Mesenchymal stem cell (in vitro differentiated cells and primary cell): ENCODE measurements around the gene PCSK6.

ENCODE experiments used
- DNase-seq: peaks from one replicate; pipeline ENCODE4 v3.0.0-alpha.2; 2013
- H2AFZ ChIP-seq: one replicate; pipeline ENCODE4 v1.6.1; 2013; ENCODE audit warnings: low read depth, mild to moderate bottlenecking, control low read depth, inconsistent platforms, low read length, moderate library complexity
- H2AK5ac ChIP-seq: 2 replicates; pipeline ENCODE4 v1.6.1; 2013; ENCODE audit warnings: low read length, moderate library complexity, mild to moderate bottlenecking, inconsistent platforms; ENCODE audit not compliant: severe bottlenecking
- H2BK120ac ChIP-seq: one replicate; pipeline ENCODE4 v1.6.1; 2013; ENCODE audit warnings: low read depth, mild to moderate bottlenecking, inconsistent platforms, low read length, moderate library complexity
- H2BK12ac ChIP-seq, 2 experiments: one replicate each; pipeline ENCODE4 v1.6.1; 2013; ENCODE audit warnings: inconsistent platforms in 2 of 2, low read length in 2 of 2, mild to moderate bottlenecking in 2 of 2, moderate library complexity in 2 of 2, control low read depth in 1 of 2
- H2BK15ac ChIP-seq: one replicate; pipeline ENCODE4 v1.6.1; 2013; ENCODE audit warnings: mild to moderate bottlenecking, low read depth, inconsistent platforms; ENCODE audit not compliant: poor library complexity, severe bottlenecking
- H2BK5ac ChIP-seq: 2 replicates; pipeline ENCODE4 v1.6.1; 2013; ENCODE audit warnings: low read depth, mild to moderate bottlenecking, low read length, control low read depth, inconsistent platforms; ENCODE audit not compliant: poor library complexity, severe bottlenecking
- H3K14ac ChIP-seq, 2 experiments: one replicate each; pipeline ENCODE4 v1.6.1; 2013; ENCODE audit warnings: inconsistent platforms in 2 of 2, low read length in 2 of 2, control low read depth in 1 of 2, mild to moderate bottlenecking in 1 of 2, moderate library complexity in 1 of 2
- H3K18ac ChIP-seq, 2 experiments: one replicate each; pipeline ENCODE4 v1.6.1; 2013; ENCODE audit warnings: inconsistent platforms in 2 of 2, low read length in 2 of 2, control low read depth in 1 of 2, low read depth in 1 of 2, mild to moderate bottlenecking in 1 of 2
- H3K23ac ChIP-seq, 2 experiments: one replicate each; pipeline ENCODE4 v1.6.1; 2013; ENCODE audit warnings: inconsistent platforms in 2 of 2, low read length in 2 of 2, mild to moderate bottlenecking in 2 of 2, moderate library complexity in 2 of 2, control low read depth in 1 of 2
- H3K27ac ChIP-seq: 2 replicates; pipeline ENCODE4 v1.5.1; 2013; ENCODE audit warnings: mild to moderate bottlenecking, moderate library complexity, low read length, control low read depth, inconsistent platforms; ENCODE audit not compliant: poor library complexity, severe bottlenecking
- H3K27me3 ChIP-seq, 2 experiments: 2 replicates each; pipeline versions ENCODE4 v1.6.1 to v1.7.0; 2013; ENCODE audit warnings: low read length in 2 of 2, mild to moderate bottlenecking in 2 of 2, moderate library complexity in 2 of 2, control low read depth in 1 of 2, inconsistent platforms in 1 of 2; ENCODE audit not compliant: control insufficient read depth in 1 of 2, insufficient read depth in 1 of 2
- H3K36me3 ChIP-seq, 2 experiments: 2 replicates each; pipeline versions ENCODE4 v1.6.1 to v1.7.0; 2013; ENCODE audit warnings: low read length in 2 of 2, control low read depth in 1 of 2, inconsistent platforms in 1 of 2, low read depth in 1 of 2, mild to moderate bottlenecking in 1 of 2; ENCODE audit not compliant: insufficient read depth in 2 of 2, control insufficient read depth in 1 of 2
- H3K4ac ChIP-seq, 2 experiments: one replicate each; pipeline ENCODE4 v1.6.1; 2013; ENCODE audit warnings: inconsistent platforms in 2 of 2, low read length in 2 of 2, mild to moderate bottlenecking in 2 of 2, moderate library complexity in 2 of 2, control low read depth in 1 of 2, low read depth in 1 of 2
- H3K4me1 ChIP-seq: 2 replicates; pipeline ENCODE4 v1.6.1; 2013; ENCODE audit warnings: low read depth, low read length, control low read depth; ENCODE audit not compliant: control insufficient read depth, insufficient read depth
- H3K4me2 ChIP-seq: 2 replicates; pipeline ENCODE4 v1.6.1; 2013; ENCODE audit warnings: low read length, mild to moderate bottlenecking, inconsistent platforms; ENCODE audit not compliant: poor library complexity, severe bottlenecking
- H3K4me3 ChIP-seq, 2 experiments: 2 replicates each; pipeline versions ENCODE4 v1.5.1 to v1.7.0; 2013; ENCODE audit warnings: low read length in 2 of 2, mild to moderate bottlenecking in 2 of 2, control low read depth in 1 of 2, low read depth in 1 of 2; ENCODE audit not compliant: insufficient read depth in 1 of 2
- H3K79me1 ChIP-seq: replicated peaks from 2 replicates; pipeline ENCODE4 v1.6.1; 2013; ENCODE audit warnings: mild to moderate bottlenecking, control low read depth, low read length, inconsistent platforms; ENCODE audit not compliant: poor library complexity, severe bottlenecking
- H3K9ac ChIP-seq: 2 replicates; pipeline ENCODE4 v1.7.0; 2013; ENCODE audit warnings: mild to moderate bottlenecking, low read length, moderate library complexity
- H3K9me3 ChIP-seq: 2 replicates; pipeline ENCODE4 v1.7.0; 2013; ENCODE audit warnings: mild to moderate bottlenecking, low read length; ENCODE audit not compliant: control insufficient read depth
- H4K8ac ChIP-seq: one replicate; pipeline ENCODE4 v1.6.1; 2013; ENCODE audit warnings: inconsistent platforms, mild to moderate bottlenecking, low read length, moderate library complexity
- H4K91ac ChIP-seq: one replicate; pipeline ENCODE4 v1.6.1; 2013; ENCODE audit warnings: mild to moderate bottlenecking, low read length, inconsistent platforms
- WGBS: methylation state at CpG from one replicate; pipeline ENCODE4 v1.1.7; 2013; ENCODE audit warnings: mixed read lengths; 5-methylcytosine and 5-hydroxymethylcytosine counted together

PCSK6 gene

DNA sequence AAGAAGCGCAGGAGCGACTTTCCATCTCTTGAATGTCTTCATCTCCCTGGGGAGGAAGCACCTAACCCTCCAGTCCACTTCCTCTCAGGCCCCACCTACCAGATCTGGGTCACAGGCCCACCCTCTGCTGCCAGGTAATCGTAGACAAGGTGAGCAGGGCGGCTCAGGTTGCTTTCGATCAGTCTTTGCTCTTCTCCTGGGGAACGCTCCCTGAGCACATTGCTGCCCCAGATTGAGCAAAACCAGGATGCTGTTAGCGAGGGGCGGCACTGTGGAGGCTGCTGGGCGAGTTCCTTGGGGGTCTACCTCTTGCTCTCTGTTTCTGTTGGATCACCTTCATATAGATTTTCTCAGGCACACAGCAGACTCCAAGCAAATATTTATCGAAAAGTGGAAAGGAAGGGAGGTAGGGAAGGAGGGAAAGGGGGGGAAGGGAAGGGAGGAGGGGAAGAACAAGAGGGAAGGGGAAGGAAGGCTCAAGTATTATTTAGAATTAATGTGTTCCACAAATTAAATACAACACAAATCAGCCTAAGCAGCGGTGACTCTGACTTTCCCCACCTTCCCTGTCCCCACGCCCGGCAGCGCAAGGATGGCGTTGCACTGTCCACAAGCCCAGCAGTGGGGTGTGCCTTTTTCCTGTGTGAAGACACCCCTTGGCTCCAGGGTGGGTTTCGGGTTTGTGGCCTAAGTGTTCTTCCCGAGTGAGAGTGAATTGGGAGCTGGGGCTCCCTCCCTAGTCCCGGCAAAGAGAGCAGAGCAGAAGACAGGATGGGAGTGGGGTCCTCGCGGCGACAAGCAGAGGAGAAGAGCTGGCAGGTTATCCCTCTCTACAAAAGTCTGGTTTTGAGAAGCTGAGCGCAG lies 6.1 kb upstream of the PCSK6 start:
- no peak overlapping the region for H2AK5ac ChIP-seq
- H2BK12ac ChIP-seq: no peak overlapping the region
- H3K36me3 ChIP-seq: peaks cover 0 to 3% of the 10 kb centered on the region in 2 experiments
- DNase-seq: no peak
- no peak overlapping the region for H4K91ac ChIP-seq
- no peak overlapping the region for H3K27ac ChIP-seq
- H3K27me3 ChIP-seq: peaks cover 38 to 55% of the 10 kb centered on the region in 2 experiments
- no peak overlapping the region for H3K18ac ChIP-seq
- H3K4me3 ChIP-seq: no peak overlapping the region
- H3K9me3 ChIP-seq: no peaks in the 10 kb centered on the region
- H3K23ac ChIP-seq: no peak overlapping the region
- H2BK15ac ChIP-seq: no peak overlapping the region
- no peak overlapping the region for H2BK120ac ChIP-seq
- H3K9ac ChIP-seq: no peak overlapping the region
- no peak overlapping the region for H2AFZ ChIP-seq
- no peak overlapping the region for H3K14ac ChIP-seq
- no peak overlapping the region for H3K4ac ChIP-seq
- no peaks in the 10 kb centered on the region for H3K79me1 ChIP-seq
- whole genome bisulfite sequencing: 80% methylated on average over 22 of the region's 22 CpGs
- no peaks in the 10 kb centered on the region for H3K4me1 ChIP-seq
- no peak overlapping the region for H4K8ac ChIP-seq
- no peak overlapping the region for H3K4me2 ChIP-seq
- H2BK5ac ChIP-seq: no peak overlapping the region

DNA sequence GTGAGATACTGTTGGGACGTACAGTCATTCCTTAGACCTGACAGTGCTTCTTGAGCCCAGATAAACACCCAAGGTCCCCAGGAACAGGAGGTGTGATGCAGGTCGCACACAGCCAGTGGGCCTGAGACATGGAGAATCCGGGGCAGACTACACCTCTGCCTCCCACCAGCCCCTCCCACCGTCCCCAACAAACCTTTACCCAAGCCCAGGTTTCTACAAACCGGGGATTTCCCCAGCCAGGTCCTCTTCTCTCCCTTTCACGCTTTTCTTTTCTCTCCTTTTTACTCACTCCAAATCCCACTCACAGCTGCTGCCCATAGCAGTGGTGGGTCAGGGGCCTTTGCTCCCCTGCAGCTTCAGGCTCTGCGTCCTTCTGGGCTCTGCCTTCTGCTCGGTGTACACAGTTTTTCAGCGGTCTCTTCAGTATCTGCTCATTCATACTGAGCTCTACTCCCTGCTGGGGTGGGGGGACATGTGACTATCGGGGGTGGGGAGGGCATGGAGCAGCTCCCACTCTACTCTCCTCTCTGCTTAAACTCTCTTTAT lies 4.8 kb upstream of the PCSK6 start:
- WGBS: 60% methylated on average over 9 of the region's 10 CpGs
- no peak overlapping the region for H3K4ac ChIP-seq
- H2BK15ac ChIP-seq: no peak overlapping the region
- no peak overlapping the region for H3K9ac ChIP-seq
- H3K27me3 ChIP-seq: peaks cover 38 to 56% of the 10 kb centered on the region in 2 experiments
- H2AK5ac ChIP-seq: no peak overlapping the region
- DNase-seq: no peak
- H4K8ac ChIP-seq: no peak overlapping the region
- no peaks in the 10 kb centered on the region for H3K79me1 ChIP-seq
- no peak overlapping the region for H3K27ac ChIP-seq
- no peak overlapping the region for H3K18ac ChIP-seq
- no peak overlapping the region for H2BK12ac ChIP-seq
- no peak overlapping the region for H2BK5ac ChIP-seq
- H2BK120ac ChIP-seq: no peak overlapping the region
- no peak overlapping the region for H3K23ac ChIP-seq
- peaks cover 0 to 3% of the 10 kb centered on the region in 2 experiments for H3K36me3 ChIP-seq
- H4K91ac ChIP-seq: no peak overlapping the region
- H3K4me2 ChIP-seq: no peak overlapping the region
- peaks cover 4% of the 10 kb centered on the region for H3K4me1 ChIP-seq
- no peak overlapping the region for H3K4me3 ChIP-seq
- H2AFZ ChIP-seq: no peak overlapping the region
- no peak overlapping the region for H3K14ac ChIP-seq
- no peaks in the 10 kb centered on the region for H3K9me3 ChIP-seq

DNA sequence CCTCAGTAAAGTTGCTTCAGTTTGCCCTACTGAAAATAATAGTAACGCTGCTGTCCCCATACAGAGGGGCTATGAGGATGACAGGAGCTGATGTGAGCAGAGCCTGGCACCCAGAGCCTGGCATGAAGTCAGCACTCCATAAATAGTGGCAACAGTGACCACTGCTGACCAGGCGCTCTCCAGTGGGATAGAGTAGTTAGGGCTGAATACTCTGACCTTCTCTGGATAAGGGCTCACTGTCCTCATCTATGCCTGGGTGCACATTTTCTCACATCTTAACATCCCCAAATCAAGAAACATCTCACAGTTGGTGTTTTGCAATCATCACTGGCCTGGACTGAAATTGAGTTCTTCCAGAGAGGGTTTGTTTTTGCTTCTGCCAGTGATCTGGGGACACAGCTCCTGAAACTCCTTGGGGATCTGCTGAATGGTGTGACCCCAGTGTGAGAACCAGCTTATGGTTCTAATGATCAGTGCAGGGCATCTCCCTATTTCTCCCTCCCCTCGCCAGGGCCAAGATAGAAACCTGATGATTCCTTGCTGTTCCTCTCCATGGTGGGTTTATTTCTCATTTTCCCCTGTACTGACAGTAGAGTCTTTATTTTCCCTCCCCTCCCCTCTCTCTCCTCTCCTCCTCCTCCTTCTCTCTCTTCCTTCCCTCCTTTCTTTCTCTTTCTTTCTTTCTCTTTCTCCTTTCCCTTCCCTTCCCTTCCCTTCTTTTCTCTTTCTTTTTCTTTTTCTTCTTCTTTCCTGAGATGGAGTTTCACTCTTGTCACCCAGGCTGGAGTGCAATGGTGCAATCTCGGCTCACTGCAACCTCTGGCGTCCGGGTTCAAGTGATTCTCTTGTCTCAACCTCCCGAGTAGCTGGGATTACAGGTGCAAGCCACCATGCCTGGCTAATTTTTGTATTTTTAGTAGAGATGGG lies 3.5 kb upstream of the PCSK6 start:
- Histone ChIP-seq H2BK5ac (no peak overlapping the region), H4K8ac (no peak overlapping the region), H2AK5ac (no peak overlapping the region), H3K4ac (no peak overlapping the region), H2BK120ac (no peak overlapping the region), H3K23ac (no peak overlapping the region), H3K14ac (no peak overlapping the region), H3K27me3 (peaks cover 45 to 61% of the 10 kb centered on the region in 2 experiments), H3K36me3 (peaks cover 0 to 3% of the 10 kb centered on the region in 2 experiments), H3K18ac (no peak overlapping the region), H2BK15ac (no peak overlapping the region), H3K4me2 (no peak overlapping the region), H2AFZ (no peak overlapping the region), H3K9me3 (no peaks in the 10 kb centered on the region), H3K79me1 (no peaks in the 10 kb centered on the region), H3K27ac (no peak overlapping the region), H3K9ac (no peak overlapping the region), H4K91ac (no peak overlapping the region), H3K4me1 (peaks cover 12% of the 10 kb centered on the region), H2BK12ac (no peak overlapping the region), H3K4me3 (no peak overlapping the region)
- no peak for DNase-seq
- 95% methylated on average over 6 of the region's 7 CpGs for WGBS
